Upper lobe of left lung (tissue), 4 donors: ENCODE measurements around the gene VAV3.

Source experiments
- EP300 ChIP-seq, 4 donors: sonication (generic); formaldehyde crosslinking; IDR thresholded peaks; one replicate each; pipeline ENCODE4 v1.5.1; 2017; ENCODE audit warnings: antibody characterized with exemption in 4 of 4, control low read depth in 2 of 4
- POLR2A ChIP-seq, 4 donors: fragments of 450-650 bp; IDR thresholded peaks; one replicate each; pipeline ENCODE4 v1.5.1; 2016 to 2017; ENCODE audit warnings: antibody characterized with exemption in 4 of 4, mild to moderate bottlenecking in 2 of 4
- POLR2AphosphoS5 ChIP-seq, 2 donors: sonication (generic); formaldehyde crosslinking; IDR thresholded peaks; one replicate each; pipeline ENCODE4 v1.5.1; 2017; ENCODE audit warnings: antibody characterized with exemption in 2 of 2
- TF ChIP-seq, protein P1 (sequence below), 6 experiments: fragments of 450-650 bp in 4 of 6; fragments of 200-600 bp in 2 of 6; sonication (generic) in 2 of 6; IDR thresholded peaks; one replicate each; pipeline ENCODE4 v1.5.1; 2016 to 2019; ENCODE audit warnings: antibody characterized with exemption in 6 of 6

DNA sequence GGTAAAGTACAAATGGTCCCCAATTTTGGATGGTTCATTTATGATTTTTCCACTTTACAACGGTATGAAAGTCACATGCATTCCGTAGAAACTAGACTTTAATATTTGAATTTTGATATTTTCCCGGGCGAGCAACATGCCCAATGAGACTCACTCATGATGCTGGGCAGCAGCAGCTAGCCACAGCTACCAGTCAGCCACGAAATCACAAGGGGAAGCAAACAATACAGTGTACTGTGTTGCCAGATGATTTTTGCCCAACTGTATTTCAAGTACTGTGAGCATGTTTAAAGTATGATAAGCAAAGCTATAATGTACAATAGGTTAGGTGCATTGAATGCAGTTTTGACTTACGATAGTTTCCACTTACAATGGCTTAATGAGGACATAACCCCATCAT, 266.8 kb downstream of the VAV3 start:
- no peak for TF ChIP-seq EP300 (IDR thresholded peaks at IDR 0.05)
- no peak for TF ChIP-seq POLR2A (IDR thresholded peaks at IDR 0.05)
- TF ChIP-seq, protein P1, sequence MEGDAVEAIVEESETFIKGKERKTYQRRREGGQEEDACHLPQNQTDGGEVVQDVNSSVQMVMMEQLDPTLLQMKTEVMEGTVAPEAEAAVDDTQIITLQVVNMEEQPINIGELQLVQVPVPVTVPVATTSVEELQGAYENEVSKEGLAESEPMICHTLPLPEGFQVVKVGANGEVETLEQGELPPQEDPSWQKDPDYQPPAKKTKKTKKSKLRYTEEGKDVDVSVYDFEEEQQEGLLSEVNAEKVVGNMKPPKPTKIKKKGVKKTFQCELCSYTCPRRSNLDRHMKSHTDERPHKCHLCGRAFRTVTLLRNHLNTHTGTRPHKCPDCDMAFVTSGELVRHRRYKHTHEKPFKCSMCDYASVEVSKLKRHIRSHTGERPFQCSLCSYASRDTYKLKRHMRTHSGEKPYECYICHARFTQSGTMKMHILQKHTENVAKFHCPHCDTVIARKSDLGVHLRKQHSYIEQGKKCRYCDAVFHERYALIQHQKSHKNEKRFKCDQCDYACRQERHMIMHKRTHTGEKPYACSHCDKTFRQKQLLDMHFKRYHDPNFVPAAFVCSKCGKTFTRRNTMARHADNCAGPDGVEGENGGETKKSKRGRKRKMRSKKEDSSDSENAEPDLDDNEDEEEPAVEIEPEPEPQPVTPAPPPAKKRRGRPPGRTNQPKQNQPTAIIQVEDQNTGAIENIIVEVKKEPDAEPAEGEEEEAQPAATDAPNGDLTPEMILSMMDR (IDR thresholded peaks at IDR 0.05) = no peak
- no peak for TF ChIP-seq POLR2AphosphoS5 (IDR thresholded peaks at IDR 0.05)
